H4 (cell line): ENCODE measurements around the gene CEP85L. TPM values are rescaled to one million over a fixed set of nuclear protein-coding genes. Genes with fewer than 3 reads are reported as not detected.
A peak's percentile ranks its signal among the peaks of the same experiment; 100 is the strongest.

ENCODE experiments used
- DNase-seq: peaks from one replicate; pipeline ENCODE4 v3.0.0-alpha.2; 2015; ENCODE audit warnings: low spot score
- total RNA-seq: library from RNA; depleted of rRNA; stranded (reverse); fragments of >200 nt; shearing (Covaris generic); gene quantifications from 2 replicates; pipeline ENCODE4 v1.2.3, GENCODE V29; 2014

The CEP85L gene
- total RNA-seq, 1 experiment from 2014 or later: 1.8 TPM

DNA sequence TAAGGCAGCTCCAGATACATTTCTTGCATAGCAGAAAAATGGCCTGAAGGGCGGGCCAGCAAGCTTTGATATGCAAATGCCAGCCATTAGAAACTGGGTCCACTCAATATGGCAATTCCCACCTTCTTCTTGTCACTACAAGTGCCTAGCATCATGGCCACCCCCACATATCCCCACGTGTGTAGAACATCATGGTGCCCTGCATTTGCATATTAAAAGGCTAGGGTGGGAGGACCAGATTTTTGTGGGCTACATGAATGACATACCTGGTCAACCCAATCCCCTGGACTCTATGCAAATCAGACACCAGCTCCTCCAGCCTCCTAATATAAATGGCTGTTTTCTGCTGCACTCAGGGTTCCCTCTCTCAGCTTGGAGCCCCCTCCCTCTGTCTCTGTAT is 71.6 kb downstream of the CEP85L start:
- DNase-seq: no peak

DNA sequence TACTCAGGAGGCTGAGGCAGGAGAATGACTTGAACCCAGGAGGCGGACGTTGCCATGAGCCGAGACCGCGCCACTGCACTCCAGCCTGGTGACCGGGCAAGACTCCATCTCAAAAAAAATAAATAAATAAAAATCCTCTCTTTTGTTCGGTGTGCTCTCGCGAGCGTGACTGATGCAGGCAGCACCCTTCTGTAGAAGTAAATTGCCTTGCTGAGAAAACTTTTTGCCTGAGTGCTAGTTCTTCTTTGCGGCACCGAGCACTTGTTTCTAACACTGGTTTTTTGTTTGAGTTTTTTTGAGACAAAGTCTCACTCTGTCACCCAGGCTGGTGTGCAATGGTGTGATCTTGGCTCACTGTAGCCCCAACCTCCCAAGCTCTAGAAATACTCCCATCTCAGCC is 72.8 kb downstream of the CEP85L start:
- DNase-seq: no peak

DNA sequence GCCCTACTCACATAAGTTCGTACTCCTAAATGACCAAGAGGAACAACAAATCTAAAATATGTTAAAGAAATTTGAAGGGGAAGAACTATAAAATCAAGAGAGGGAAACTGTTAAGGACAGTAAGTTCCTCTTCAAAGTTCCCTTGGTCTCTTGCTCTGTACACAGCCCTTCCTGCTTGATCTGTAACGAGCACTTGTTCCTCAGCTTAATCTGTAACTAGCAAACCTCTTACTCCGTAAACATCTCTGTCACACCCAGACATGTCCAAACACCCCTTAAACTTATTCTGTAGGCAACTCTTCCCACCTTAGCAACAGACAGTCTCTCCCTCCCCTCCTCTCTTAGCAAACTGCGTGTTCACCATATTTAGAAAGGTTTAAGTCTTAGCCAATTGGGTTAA is 73.4 kb downstream of the CEP85L start:
- no peak for DNase-seq

DNA sequence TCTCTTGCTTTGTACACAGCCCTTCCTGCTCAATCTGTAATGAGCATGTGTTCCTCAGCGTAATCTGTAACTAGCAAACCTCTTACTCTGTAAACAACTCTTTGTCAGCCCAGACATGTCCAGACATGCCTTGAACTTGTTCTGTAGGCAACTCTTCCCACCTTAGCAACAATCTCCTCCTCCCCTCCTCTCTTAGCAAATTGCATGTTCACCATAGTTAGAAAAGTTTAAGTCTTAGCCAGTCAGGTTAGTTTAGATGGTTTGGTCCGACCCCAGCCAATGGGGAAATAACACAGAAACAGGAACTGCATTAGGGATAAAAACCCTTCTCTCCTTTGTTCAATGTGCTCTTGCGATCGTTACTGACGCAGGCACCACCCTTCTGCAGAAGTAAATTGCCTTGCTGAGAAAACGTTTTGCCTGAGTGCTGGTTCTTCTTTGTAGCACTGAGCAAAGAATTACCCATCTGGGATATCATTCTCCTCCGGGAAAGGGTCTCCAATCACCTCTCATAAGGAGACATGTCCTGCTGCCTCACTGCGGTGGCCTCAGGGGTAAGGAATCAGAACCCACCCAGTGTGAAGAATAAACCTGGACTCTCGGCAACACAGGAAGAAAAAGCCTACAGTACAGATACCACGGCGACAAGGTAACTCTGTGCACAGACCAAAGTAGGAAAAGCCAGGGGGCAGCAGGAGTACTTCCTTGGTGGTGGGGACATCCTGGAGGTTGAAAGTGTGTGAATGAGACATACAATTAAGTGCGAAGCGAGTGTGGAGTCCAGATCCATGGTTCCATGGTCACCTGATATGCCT is 77.1 kb downstream of the CEP85L start:
- DNase-seq: no peak

DNA sequence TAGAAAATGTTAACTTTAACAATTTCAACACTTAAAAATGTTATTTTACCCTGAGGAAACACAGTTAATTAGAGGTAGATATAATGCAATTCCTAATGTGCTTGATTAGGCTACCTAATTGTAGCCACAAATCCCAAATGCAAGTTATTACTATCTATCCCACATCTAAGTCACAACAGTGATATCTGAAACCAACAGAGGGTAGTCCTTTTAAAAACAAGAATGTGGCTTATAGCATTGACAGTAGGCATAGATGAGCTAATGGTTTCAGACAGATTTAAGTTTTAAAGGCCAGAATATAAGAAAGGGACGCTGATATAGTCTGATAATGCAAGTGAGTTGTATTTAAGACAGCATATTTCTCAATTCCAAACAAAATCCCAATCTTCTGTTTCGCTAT is 80.3 kb downstream of the CEP85L start:
- no peak for DNase-seq

DNA sequence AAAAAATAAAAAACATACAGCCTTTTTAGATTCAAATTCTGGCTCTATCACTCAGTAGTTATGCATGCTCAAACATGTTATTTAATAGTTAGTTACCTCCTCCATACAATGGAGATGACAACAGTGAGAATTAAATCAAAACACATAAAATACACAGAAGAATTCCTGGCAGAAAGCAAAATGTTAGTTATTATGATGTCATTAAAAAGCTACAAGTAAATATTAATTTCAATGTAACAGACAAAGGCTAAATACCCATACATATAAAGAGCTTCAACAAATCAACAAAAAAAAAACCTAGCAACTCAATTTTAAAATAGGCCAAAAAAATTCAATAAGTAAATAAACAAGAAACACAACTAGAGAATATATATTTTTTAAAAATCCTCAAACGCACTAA is 81.9 kb downstream of the CEP85L start:
- no peak for DNase-seq

DNA sequence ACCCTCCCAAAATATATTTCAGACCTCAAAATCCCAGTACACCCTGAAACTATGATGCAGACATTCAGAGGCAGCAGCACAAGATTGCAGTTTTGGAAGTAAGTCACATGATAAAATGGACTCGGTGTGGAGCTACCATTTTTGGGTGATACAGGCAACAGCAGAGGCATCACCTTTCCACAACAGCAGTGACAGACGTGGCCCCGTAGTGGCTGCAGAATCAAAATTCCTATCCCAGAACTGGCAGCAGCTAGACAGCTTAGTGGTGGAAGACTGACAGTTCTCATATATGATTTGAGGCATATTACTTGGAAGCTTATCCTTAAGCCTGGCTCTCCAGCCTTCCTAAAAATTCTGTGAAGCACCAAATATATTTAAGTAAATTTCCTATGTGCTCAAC is 83.4 kb downstream of the CEP85L start:
- no peak for DNase-seq

DNA sequence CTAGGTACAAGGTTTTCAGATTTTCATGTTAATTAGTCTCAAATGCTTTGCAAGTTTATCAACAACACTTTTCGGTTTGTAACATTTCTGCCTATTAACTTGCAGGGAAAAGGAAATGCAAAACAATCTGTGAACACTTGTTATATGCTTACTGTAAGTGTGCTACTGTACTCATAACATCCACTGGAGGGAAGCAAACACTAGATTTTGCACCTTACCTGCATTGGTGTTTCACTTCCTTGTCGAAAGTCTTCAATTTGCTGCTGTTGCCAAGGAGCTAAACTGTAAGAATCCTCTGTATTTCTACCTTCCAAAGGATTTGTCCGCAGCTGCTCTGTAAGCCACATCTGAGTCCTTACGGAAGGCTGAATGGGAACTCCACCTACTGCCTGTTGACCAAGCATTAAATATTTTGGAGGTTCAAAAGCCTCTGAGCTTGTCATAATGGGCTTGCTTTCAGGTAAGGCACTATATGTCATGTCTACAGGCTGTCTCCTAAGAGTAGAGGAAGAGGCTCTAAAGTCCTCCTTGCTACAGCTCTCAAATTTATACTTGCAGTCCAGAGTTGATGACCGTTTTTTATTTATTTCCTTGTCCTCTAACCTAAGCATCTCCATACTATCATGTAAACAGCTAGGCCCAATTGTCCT is 86.0 kb downstream of the CEP85L start:
- DNase-seq: peak; percentile 26

DNA sequence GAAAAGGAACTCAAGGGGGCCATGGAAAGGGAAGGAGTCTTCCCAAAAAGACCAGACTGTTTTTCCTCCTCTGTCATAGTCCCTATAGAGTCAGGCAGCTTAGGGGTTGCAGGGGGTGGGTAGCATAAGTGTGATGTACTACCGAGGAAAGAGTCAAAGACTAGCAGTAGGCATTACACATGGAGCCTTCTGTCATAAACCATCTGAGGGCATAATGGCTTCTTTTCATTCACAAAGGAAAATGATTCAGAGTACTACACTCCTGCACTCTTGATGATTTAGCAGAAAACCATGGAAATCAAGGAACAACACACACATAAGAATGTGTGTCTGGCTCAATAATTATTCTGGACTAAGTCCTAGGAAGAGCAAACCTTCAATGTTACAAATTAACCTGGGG is 88.4 kb downstream of the CEP85L start:
- no peak for DNase-seq

DNA sequence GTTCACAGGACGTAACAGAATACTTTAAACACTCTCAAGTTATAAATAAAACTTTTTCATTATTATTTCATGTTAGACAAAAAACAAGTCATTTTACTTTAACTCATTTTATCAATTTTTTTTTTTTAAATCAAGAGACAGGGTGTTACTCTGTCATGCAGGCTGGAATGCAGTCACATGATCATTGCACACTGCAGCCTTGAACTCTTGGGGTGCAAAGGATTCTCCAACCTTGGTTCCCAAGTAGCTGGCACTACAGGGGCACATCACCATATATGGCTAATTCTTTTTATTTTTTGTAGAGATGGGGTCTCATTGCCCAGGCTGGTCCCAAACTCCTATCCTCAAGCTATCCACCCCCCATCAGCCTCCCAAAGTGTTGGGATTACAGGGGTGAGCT is 89.1 kb downstream of the CEP85L start:
- no peak for DNase-seq

DNA sequence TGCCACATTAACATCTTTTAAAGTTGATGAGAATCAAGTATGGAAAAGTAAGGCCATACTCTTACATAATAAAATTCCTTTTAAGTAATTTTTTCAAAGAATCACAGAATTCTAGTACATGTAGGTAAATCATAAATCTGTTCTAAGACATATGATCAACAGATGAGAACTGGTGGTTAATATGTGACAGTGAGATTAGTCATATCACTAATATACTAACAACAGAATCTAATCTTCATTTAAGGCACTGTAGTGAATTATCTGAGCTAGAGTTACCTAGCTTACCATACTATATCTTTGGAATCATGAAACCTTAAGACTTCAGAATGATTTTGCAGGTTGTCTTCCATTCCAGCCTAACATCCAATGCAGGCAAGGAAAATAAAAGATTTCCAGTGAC is 91.7 kb downstream of the CEP85L start:
- DNase-seq: no peak

DNA sequence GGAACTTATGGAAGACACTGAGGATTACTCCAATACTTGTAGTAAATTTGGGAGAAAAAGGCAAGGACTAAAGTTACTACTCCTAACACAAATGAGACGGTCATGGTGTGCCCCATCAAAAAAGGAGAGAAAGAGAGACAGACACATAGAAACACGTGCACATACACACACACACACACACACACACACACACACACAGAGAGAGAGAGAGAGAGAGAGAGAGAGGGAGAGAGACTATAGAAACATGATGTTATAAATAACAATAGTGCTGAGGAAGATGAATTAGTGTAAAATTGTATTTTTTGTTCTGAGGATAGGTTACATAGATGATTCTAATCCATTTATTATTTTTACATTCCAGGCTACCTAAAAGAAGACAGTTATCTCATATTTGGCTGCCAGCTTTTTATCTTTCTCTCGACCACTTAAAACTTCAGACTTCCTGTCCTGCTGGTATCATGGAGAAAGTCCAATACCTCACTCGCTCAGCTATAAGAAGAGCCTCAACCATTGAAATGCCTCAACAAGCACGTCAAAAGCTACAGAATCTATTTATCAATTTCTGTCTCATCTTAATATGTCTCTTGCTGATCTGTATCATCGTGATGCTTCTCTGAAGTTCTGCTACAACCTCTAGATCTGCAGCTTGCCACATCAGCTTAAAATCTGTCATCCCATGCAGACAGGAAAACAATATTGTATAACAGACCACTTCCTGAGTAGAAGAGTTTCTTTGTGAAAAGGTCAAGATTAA is 92.8 kb downstream of the CEP85L start:
- no peak for DNase-seq

DNA sequence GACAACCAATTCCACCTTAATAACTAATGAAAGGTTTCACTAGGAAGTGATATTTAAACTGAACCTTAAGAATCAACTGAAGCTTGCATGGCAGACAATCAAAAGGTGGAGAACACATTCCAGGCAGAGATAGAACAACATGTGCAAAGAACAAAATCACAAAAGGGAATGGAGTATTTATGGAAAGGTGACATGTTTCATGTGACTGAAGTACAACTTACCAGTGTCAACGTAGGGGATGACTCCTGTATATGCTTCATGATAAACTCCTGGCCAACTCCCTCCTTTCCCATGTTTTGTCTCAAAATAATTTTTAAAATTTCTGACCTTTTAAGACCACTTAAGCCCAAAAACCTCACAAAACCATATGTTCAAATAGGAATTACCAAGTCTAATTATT is 96.7 kb downstream of the CEP85L start:
- no peak for DNase-seq

DNA sequence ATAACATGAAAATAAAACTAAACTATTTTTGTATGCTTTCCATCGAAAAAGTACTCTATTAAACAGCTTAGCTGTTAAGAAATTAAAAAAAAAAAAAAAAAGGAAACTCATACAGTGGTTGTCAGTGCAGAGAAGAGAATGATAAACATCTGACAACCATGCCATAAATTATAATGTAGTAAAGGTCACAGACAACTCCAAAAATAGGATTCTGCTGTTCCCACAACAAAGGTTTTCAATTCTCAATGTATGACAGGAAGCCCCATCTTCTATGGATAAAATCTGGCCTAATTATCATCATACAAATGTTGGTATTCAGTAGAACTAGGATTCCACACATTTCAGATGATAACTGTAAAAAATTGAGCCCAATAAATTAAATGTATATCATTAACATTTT is 98.3 kb downstream of the CEP85L start:
- no peak for DNase-seq

DNA sequence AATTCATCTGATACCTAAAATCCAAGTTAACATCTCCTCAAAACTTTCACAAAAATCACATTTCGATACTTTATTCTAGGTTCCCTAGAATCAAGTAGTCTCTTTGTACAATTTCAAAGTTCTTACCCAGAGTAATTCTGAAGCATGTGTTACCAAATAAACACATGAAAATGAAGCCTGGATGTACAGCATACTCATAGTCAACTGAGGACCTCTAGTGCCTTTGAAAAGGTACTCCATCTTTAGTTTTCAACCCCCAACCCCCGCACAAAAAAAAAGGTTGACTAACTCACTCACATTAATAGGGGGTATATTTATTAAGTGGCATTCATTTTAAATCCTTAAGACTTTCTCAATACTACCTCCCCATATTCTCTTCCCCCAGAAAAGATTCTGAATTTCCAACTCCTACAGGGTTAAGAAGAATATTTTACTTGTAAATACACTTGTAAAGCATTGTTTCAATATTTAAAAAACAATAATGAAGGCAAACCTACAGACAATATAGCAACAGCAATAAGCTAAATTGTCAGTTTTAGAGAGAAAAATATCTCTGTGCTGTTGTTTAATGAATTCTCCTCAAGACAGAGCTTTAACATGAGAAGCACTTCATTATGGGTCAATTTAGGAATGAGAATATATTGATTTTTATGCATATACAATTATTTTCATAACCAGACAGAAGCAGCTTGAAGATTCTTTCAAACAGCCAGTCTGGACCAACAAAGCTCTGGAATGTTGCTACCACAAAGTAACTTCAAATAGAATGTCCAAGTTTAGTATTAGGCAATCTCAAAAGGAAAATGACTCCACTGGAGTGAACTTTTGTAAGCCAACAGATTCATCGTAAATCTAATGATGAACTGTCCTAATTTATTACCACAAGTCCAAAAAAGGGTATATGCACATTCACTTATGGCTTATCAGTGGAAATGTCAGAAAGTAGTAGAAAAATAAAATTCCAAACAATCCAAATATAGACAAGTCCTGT is 100.0 kb downstream of the CEP85L start:
- peak; percentile 55 for DNase-seq

DNA sequence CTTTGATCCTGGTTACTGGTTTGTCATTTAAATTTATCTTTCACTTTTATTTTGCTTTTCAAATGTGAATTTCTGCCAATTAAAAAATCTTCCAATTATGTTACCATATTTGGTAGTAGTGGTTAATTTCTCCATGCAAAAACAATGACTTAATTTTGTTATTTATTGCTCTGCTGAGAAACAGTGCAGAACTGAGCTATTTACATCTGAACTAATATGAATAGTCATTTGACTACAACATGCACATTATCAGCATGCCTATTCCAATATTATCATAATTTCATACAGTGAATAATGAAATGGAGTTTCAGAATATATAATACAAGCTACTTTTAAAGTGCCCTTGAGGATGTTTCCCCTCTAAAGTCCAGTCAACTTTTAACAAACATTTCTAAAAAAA is 102.8 kb downstream of the CEP85L start:
- DNase-seq: no peak

DNA sequence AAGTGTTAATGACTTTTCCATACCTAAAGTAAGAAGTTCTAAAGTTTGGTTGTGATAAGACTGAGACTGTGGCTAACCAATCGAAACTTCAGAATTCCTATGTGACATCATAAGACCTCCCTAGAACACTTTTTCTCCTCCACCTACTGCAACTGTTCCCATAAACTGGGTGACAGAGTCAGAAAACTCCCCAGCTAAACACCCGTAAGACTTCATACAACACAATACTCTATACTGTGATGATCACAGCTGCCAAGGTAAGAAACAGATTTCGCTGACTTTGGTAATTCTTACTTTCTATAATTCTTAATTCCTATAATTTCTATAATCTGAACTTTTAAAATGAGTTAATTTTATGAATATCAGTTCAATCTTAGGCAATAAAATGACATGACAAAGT is 103.3 kb downstream of the CEP85L start, which contains the start of gene PLN:
PLN (plus strand) TSS at position 161 of the 400 bp plus-strand sequence. CDS start 10,626 bp downstream, outside the sequence.
- no peak for DNase-seq

DNA sequence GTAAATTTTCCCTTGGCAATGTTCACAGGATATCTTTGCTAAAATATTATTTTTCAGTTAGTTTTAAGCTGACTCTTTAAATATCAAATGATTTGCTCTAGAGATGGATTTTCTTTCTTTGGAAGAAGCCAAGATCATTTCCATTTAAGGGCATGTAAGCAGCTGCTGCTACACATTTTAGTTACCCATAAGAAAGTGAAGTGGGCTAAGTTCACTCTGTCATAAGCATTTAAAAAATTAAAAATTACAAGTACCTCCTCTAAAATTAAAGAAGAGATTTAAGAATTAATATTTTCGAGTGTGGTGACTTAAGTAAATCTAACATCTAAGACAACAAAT is 104.5 kb downstream of the CEP85L start:
- DNase-seq: no peak

DNA sequence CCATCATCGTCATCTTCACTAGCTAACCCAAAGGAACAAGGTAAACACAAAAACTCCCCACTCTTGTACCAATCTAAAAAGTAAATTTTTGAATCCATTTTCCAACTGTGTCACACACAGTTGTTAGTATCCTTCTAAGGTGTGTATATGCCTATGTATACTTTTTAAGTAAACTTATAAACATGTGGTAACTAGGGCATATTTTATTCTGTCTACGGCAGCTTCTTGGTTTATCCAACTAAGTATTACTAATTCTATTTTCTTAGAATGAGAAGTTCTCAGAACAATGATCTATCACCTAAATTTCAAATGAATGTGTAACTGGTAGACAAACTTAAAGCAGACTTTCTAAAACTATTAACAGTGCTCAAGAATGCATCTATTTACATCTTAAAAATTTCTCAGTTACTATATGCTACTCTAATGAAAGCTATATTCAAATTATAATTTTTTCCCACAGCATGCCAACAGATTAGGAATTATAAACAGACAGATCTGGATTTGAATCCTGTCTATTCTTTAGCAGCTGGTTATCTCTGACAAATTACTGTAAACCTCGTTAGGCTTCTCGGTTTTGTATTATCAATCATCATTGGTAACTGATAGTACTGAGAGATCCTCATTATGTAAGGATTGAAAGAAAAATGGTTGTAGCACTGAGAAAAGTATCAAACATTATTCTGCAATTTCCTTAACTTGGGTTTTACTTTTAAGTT is 105.1 kb downstream of the CEP85L start:
- no peak for DNase-seq

DNA sequence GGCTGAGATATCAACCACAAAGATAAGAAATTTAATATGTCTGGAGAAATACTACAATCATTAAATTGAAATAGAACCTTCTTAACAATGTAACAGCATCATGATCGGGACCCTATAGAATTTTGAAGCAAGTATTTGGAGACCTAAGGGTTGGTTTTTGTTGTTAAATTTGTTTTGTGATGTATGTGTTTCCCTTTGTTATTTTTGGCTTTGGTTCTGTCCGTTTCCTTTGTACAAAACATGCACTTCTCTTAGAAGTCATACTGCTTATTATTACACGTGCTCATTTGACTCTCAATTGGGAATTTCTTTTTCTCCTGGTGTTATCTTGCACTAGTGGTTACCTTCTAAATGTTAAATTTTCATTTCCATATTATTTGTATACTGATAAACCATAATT is 107.3 kb downstream of the CEP85L start:
- DNase-seq: no peak
